NCI-H69 (cell line): Measurements from ENCODE around the gene ZNF92.
"Not testable (repeated sequence)": the region's sequence is repeated elsewhere in the genome, so short reads cannot be mapped to it uniquely, and the experiment has no call there.

Experiments
- DNase-seq: peaks from one replicate; lab custom pipeline; 2025; lab: John Stamatoyannopoulos, UW

ZNF92 gene

DNA sequence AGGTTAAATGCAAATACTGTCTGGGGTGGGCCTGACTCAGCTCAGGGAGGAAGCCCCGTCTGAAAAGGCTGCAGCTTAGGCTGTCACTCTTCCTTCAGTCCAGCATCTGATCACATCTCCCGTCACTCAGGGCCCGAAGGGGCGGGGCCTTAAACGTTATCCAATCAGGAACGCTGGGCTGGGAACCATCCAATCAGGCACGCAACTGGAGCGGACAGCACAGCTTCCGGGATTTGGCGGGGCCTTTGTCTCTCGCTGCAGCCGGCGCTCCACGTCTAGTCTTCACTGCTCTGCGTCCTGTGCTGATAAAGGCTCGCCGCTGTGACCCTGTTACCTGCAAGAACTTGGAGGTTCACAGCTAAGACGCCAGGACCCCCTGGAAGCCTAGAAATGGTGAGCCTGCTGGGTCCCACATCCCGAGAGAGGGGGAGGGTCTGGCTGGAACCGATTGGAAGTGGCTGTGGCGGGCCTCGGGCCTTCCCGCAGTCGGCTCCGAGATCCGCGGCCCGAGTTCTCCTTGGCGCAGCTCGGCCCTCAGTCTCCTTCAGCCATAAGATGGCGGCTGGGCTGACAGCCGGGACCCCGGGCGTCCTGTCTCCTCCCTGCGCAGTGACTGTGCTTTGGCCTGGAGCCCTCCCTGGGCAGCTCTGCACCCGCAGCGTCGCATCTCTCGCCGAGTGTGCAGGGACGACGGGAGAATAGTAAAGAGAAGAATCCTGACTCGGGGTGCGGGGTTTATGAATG lies at the start of gene ZNF92:
TSS of gene ZNF92 (plus strand) at position 248 of the 744 bp plus-strand sequence. CDS start at position 391, 143 bp downstream.
- peak; percentile 99 for DNase-seq

DNA sequence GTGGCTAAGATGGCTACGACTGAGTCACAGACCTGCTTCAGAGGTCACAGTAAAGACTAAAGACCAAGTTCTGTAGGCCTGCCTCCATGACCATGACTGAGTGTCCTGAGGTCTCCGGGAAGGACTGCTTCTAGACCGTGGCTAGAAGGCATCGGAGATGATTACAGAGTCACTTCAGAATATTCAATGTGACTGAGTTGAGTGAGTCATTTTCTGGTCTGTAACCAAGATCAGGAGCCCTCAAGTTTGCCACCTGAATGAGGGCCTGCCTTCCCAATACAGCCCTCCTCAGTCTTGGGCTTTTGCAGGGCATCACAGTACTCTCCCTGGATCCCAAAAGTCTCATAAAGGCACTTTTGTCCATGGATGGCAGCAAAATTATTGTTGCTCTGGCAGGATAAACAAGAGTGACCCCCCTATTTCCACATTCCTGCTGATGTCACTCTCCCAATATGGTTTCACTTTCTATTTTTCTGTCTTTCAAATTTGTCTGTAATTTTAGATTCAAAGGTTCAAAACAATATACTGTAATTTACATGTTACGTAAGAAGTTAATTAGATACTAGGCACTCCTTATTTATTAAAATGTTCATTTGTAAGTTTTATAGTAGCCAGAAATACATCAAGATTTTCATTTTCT lies 47.7 kb upstream of the ZNF92 start:
- DNase-seq: no peak

DNA sequence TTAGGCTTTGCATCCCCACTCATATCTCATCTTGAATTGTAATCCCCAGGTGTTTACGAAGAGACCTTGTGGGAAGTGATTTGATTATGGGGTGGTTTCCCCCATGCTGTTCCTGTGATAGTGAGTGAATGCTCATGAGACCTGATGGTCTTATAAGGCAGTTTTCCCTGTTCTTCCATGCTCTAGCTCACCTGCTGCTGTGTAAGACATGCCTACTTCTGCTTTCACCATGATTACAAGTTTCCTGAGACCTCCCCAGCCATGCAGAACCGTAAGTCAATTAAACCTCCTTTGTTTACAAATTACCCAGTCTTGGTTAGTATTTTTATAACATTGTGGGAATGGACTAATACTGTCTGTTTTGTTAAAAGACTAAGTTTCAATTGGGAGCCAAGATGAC lies 35.3 kb upstream of the ZNF92 start:
- no peak for DNase-seq

DNA sequence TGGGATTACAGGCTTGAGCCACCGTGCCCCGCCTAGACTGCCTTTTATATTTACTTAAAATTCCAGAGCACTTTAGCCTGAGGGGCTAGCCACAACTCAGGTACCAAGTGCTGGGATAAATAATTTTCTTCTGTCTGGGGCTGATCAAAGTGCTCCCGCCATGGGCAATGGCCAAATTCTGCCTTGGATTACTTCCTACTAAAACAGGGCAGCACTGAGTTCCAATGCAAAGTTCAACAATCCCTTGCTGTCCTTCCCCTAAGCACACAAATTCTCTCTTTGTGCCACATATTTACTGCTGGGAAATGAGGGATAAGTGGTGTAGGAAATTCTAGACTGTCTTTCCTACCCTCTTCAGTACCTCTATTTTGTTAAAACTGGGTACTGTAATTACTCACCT lies 34.4 kb upstream of the ZNF92 start:
- no peak for DNase-seq

DNA sequence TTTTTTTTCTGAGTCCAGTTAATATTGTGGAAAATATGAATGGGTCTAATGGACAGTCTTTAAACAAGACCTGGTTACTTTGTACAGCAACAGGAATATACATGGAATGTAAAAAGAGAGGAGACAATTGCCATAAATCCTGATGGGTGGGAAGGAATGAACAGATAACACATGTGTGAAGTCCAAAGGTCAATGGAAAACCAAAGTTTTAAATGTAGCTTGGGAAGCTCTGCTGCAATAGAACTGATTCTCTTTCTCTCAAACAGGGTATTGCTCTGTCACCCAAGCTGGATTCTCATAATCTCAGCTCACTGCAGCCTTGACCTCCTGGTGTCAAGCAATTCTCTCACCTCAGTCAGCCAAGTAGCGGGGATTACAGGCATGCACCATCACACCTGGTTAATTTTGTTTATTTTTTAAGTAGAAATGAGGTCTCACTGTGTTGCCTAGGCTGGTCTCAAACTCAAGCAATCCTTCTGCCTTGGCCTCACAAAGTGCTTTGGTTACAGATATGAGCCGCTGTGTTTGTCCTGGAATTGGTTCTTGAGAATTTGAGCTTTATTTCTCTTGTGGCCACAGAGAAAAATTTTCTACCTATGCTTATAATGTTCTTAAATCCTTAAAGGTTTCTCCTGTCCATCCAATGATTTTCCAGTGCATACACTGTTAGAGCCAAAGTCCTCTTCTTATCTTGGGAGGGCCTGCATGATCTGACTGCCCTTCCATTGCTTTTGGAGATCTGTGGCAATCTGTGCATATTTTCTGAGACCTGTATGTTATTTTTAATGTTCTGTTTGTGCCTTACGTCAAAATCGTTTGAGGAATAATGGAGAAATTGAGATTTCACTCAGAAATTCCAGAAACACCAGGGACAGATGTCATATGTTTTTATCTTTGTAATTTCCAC lies 30.7 kb upstream of the ZNF92 start:
- no peak for DNase-seq

DNA sequence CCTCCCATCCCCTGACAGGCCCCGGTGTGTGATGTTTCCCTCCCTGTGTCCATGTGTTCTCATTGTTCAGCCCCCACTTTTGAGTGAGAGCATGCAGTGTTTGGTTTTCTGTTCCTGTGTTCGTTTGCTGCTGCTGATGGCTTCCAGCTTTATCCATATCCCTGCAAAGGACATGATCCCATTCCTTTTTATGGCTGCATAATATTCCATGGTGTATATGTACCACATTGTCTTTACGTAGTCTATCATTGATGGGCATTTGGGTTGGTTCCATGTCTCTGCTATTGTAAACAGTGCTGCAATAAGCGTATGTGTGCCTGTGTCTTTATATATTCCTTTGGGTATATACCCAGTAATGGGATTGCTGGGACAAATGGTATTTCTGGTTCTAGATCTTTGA lies 29.1 kb upstream of the ZNF92 start:
- not testable (repeated sequence) for DNase-seq

DNA sequence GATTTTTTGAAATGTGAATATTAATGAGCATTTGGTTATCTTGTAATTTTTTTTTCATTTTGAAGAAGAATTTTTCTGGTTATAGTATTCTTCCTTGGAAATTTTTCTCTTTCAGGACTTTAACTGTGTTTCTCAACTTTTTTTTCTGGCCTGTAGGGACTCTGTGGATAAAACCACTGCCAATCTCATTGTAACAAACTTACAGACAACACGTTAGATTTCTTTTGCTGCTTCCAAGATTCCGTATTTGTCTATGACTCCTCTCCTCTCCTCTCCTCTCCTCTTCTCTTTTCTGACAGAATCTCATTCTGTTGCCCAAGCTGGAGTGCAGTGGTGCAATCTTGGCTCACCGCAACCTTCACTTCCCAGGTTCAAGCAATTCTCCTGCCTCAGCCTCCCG lies 19.4 kb upstream of the ZNF92 start:
- DNase-seq: no peak

DNA sequence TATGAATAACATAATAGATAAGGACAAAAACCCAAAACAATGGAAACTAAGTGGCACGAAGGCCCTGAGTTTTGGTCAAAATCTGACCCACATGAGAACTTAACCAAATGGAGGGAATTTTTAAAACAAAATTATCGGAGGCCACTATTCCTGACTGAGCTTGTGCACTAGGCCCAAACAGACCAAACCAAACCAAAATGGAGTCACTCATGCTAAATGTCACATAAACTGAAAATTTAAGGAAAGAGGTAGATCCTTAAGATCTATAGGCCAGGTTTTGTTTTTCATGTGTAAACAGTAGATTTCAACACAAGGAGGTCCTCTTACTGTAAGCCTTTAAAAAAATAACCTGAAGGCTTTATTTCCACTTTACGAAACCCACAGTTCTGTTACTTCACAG lies 3.8 kb upstream of the ZNF92 start:
- no peak for DNase-seq

DNA sequence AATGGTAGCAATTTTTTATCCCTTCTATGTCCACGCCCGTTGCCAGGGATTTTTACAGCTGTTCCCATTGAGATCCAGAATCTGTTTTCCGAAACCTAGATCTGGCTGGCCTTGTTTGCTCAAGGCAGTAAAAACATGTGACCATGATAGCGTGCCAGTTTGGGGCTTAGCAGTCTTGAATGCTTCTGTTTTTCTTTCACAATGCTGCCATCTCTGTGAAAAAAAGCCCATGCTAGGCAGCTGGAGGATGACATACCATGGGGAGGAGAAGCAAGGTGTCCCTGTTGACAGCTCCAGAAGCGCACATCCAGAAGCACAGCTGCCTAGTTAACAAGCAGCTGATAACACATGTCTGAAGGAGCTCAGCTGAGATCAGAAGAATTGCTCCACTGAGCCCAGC lies 2.2 kb upstream of the ZNF92 start:
- DNase-seq: no peak

DNA sequence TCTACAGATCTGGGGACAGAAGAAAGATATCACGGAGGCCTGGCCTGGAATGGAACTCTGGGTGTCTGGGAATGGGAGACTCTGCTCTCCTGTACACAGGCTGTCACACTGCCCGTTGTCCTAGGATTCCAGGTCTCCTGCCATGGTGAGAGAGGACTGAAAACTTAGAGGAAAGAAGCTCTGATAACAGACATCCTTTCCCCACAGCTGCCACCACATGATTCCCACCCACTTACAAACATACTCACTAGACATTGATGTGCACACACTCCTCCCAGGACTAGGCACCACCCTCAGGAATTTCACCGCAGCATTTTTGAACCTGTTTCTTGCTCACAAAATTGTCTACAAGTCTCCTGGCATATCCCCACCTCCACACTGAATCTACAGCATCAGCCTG lies 5.7 kb downstream of the ZNF92 start:
- DNase-seq: no peak

DNA sequence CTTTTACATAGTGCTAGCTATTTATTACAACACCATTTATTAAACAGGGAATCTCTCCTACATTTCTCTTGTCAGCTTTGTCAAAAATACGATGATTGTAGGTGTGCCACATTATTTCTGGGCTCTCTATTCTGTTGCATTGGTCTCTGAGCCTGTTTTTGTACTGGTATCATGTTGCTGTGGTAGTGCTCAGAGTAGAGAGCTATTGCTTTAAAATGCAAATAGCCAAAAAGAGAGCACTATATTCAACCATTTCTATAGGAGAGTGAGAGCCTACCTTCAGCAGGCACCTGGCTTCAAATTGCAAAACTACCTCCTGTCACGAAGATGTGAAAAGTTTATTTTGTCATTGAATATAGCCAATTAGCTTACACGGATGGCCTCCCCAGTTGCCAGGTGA lies 8.1 kb downstream of the ZNF92 start:
- DNase-seq: no peak

DNA sequence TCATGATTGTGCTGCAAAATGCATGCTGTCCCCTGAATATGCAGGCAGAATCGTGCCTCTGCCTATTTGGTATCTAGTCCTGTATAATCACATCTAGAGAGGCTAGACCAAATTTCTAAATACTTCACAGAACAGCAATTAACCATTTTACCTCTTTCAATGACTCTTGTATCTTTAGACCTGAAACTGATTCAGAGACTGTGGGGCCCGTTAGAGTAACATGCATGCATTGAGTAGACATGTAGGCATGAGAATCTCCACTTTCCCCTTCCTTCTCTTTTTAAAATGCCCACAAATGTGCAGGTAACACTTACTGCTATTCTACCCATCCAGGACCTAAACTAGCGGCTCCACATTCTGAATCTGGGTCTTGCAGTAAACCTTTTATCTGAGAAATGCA lies 8.8 kb downstream of the ZNF92 start:
- DNase-seq: no peak

DNA sequence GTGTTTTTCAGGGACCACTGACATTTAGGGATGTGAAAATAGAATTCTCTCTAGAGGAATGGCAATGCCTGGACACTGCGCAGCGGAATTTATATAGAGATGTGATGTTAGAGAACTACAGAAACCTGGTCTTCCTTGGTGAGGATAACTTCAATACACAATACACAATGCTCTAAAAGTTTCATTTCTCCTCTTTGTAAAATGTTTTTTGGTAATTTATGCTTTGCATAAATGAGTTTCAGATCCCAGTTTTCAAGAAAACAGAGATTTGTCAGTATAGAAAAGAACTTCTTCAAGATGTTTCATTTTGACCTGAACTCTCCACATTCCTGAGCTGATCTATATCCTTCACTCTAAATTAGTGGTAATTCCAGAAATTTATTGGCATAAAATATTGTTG lies 14.2 kb downstream of the ZNF92 start:
- no peak for DNase-seq

DNA sequence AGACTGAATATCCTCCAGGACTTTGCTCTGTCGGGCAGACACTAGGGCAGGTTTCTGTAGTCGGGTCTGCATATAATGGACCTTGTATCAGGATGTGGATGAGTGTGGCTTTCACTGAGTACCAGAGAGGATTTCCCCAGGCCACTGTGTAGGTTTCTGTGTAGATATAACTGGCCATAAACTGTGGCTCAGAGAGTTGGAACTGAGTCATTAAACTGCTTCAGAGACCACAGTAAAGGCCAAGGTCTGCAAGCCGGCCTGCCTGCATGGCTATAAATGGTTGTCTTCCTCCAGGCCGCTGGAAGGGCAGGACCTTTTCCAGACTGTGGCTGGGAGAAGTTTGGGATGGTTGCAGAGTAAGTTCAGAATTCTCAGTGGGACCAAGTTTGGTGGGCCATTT lies 16.9 kb downstream of the ZNF92 start:
- DNase-seq: no peak

DNA sequence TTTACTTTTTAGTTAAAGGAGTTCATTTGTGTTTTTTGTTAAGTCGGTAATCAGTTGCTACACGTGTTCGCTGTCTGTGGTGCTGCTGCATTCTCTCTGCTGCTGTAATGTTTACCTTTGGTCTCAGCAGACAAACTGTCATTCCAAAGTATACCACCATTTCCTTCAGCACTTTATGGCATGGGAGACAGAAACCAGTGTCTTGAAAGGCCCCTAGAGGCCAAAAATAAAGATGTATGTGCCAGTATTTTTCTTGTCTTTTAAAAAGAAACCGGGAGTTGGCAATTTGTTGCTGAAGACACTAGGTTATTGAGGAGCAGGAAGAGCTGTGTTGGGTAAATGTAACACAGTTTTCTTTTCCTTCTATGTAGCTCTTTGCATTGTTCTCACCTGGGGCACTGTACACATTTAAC lies 24.1 kb downstream of the ZNF92 start:
- DNase-seq: no peak

DNA sequence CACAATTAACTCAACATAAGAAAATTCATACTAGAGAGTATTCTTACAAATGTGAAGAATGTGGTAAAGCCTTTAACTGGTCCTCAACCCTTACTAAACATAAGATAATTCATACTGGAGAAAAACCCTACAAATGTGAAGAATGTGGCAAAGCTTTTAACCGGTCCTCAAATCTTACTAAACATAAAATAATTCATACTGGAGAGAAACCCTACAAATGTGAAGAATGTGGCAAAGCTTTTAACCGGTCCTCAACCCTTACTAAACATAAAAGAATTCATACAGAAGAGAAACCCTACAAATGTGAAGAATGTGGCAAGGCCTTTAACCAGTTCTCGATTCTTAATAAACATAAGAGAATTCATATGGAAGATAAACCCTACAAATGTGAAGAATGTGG lies 25.0 kb downstream of the ZNF92 start:
- DNase-seq: not testable (repeated sequence)

DNA sequence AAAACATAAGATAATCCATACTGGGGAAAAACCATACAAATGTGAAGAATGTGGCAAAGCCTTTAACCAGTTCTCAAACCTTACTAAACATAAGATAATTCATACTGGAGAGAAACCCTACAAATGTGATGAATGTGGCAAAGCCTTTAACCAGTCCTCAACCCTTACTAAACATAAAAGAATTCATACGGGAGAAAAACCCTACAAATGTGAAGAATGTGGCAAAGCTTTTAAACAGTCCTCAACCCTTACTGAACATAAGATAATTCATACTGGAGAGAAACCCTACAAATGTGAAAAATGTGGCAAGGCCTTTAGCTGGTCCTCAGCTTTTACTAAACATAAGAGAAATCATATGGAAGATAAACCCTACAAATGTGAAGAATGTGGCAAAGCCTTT lies 25.4 kb downstream of the ZNF92 start:
- DNase-seq: not testable (repeated sequence)

DNA sequence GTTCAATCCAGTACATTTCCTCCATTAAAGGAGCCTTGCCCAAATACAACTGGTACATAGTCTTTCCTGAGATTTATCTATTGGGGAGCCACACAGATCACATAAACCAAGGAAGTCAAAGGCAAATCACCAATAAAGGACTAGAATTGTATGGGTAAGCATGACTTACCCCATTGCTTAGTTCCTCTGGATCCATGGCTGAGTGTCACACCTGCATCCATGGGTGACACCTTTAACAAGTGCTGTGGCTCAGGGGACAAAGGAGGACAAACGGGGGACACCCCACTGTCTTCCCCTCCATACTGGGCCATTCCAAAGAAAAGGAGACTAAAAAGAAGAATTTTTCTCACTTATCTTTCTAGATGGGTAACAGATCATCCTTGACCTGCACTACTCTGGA lies 30.4 kb downstream of the ZNF92 start:
- no peak for DNase-seq

DNA sequence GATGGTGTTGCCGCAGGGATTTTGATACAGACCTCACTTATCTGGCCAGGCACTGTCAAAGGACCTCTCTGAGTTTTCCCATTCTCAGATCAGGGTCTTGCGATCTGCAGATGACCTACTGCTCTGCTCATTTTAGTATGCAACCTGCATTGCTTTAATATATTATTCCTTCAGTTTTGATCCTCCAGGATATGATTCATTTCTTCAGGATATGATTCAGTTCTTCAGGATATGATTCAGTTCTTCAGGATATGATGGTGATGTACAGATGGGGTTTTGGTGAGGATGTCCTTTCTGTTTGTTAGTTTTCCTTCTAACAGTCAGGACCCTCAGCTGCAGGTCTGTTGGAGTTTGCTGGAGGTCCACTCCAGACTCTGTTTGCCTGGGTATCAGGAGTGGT lies 33.1 kb downstream of the ZNF92 start:
- DNase-seq: not testable (repeated sequence)

DNA sequence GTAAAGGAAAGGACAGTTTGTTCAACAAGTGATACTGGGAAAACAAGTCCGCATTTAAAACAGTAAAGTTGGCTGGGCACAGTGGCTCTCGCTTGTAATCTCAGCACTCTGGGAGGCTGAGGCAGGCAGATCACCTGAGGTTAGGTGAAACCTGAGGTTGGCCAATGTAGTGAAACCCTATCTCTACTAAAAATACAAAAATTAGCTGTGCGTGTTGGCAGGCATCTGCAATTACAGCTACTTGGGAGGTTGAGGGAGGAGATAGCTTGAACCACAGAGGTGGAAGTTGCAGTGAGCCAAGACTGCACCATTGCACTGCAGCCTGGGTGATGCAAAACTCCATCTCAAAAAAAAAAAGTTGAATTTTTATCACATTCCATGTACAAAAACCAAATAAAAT lies 35.7 kb downstream of the ZNF92 start:
- no peak for DNase-seq

DNA sequence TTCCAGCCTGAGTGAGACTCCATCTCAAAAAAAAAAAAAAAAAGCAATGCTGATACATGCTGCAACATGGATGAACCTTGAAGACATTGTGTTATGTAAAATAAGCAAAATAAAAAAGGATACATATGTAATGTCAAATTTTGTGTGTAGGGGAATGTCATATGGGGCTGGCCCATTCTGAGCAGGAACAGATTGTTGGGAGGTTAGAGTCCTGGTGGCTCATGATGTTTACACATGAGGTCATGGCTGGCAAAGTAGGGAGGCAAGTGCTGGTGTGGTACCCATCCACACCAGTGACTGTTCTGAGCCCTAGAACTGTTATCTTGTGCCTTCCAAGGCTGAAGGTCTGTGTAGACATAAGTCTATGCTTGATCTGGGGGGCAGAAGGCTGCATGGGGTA lies 37.6 kb downstream of the ZNF92 start:
- no peak for DNase-seq

DNA sequence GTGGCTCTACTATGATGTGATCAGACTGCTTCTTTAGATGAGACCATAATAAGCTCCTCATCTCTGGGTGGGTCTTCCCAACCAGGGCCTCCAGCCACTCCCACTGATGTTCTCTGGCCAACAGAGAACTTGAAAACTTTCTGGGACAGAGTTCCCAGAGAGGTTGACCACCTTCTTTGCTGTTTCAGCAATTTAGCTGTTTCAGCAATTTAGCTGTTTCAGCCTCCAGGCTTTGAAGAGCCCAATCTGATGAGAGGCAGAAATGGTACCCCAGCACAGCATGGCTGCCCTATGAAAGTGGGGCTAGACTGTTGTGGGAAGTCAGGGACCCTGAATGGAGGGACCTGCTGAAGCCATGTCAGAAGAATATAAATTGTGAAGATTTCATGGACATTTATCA lies 49.0 kb downstream of the ZNF92 start:
- DNase-seq: no peak

DNA sequence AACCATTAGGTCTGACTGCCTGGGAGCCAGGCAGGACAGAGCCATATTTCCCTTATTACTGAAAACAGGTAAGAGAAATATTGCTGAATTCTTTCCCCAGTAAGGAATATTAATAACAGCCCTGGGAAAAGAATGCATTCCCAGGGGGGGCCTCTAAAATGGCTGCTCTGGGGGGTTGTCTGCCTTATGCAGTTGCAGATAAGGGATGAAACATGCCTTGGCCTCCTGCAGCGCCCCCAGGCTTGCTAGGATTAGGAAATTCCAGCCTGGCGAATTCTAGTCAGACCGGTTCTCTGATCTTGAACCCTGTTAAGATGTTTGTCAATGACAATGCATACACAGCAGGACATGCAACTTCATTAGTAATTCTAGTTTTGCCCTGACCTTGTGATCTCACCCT lies 49.6 kb downstream of the ZNF92 start:
- DNase-seq: not testable (repeated sequence)
